ENCODE results near the gene RNF224. TPM values are rescaled to one million over a fixed set of nuclear protein-coding genes. Genes with fewer than 3 reads are reported as not detected.

RNF224 gene
- total RNA-seq, 1 donor from 2014 or later: 0.39 TPM

DNA sequence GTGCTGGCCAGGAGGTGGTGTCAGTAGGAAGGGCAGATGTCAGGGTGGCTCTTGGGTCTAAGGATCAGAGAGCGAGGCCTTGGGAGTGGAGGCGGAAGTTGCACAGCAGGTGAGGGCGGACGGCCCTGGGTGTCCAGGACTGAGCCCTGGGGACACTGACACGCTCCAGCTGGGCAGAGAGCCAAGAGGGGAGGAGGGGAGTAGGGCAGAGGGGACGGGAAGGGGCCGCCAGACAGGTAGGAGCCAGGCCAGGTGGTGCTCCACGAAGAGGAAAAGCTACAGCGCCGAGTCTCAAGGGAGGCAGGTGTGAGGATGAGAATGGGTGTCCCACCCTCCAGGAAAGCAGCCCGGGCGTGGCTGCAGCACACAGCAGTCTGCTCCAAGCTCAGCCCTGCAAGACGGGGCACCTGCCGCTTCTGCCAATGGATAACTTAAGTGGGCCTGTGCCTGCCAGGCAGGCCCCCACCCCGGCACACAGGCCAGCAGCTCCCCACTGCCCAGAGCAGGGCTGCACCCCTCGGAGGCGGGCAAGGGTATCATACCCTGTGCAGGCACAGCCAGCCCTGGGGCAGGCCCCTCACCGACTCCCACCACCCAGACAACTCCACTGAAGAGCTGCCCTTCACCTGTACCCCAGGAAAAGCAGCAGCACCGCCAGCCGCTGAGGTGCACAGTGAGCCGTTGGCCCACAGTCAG, 31.6 kb upstream of the RNF224 start:
- Mint-ChIP-seq H3K4me3 (ENCODE audit: unreplicated experiment) (no peak overlapping the region), H3K36me3 (ENCODE audit: unreplicated experiment) (no peaks in the 10 kb centered on the region), H3K27me3 (ENCODE audit: unreplicated experiment) (peaks cover 2% of the 10 kb centered on the region), H3K4me1 (ENCODE audit: low read depth, unreplicated experiment) (no peaks in the 10 kb centered on the region), H3K9me3 (ENCODE audit: unreplicated experiment) (no peaks in the 10 kb centered on the region), H3K27ac (ENCODE audit: unreplicated experiment) (no peak overlapping the region)
- TF ChIP-seq, protein P1, sequence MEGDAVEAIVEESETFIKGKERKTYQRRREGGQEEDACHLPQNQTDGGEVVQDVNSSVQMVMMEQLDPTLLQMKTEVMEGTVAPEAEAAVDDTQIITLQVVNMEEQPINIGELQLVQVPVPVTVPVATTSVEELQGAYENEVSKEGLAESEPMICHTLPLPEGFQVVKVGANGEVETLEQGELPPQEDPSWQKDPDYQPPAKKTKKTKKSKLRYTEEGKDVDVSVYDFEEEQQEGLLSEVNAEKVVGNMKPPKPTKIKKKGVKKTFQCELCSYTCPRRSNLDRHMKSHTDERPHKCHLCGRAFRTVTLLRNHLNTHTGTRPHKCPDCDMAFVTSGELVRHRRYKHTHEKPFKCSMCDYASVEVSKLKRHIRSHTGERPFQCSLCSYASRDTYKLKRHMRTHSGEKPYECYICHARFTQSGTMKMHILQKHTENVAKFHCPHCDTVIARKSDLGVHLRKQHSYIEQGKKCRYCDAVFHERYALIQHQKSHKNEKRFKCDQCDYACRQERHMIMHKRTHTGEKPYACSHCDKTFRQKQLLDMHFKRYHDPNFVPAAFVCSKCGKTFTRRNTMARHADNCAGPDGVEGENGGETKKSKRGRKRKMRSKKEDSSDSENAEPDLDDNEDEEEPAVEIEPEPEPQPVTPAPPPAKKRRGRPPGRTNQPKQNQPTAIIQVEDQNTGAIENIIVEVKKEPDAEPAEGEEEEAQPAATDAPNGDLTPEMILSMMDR (IDR thresholded peaks at IDR 0.05; ENCODE audit: partially characterized antibody, unreplicated experiment): no peak
- DNase-seq: no peak

DNA sequence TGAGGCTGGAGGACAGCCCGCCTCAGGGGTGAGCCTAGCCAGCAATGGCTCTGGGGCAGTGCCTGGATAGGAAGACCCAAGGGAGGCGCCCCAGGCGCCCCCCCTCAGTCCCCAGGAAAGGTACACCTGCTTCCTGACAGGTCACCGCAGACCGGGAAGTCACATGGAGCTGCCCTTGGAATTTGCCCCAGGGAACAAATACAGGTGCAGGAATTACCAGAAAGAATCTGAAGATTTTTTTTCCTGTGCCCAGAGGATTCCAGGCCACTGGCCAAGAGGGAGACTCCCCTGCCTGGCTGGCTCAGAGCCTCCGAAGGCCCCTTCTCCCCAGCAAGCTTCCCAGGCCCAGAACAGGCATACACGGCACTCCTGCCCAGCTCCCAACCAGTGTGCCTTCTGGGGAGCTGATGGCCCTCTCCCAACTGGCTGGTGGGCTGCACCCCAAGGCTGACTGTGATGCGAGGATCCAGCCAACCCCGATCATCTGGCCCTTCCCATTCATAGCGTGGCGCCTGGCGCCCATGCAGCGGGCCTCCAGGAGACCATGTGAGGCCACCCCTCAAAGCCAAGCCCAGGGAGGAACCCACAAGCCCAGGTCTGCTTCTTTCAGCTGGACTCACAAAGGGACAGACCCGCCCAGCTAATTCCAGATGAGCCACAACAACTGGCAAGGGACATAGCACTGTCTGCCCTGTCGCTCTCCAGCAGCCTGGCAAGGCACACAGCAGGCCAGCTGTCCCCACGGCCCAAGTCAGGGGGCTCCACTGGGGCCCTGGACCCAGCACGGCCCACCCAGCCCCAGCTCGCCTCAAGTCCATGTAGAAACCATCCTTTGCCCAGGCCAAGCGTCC, 29.0 kb upstream of the RNF224 start:
- Mint-ChIP-seq H3K9me3 (ENCODE audit: unreplicated experiment) (peaks cover 3% of the 10 kb centered on the region), H3K4me1 (ENCODE audit: low read depth, unreplicated experiment) (peaks cover 4% of the 10 kb centered on the region), H3K27ac (ENCODE audit: unreplicated experiment) (no peak overlapping the region), H3K36me3 (ENCODE audit: unreplicated experiment) (no peaks in the 10 kb centered on the region), H3K4me3 (ENCODE audit: unreplicated experiment) (no peak overlapping the region), H3K27me3 (ENCODE audit: unreplicated experiment) (peaks cover 5% of the 10 kb centered on the region)
- TF ChIP-seq, protein P1 (IDR thresholded peaks at IDR 0.05; ENCODE audit: partially characterized antibody, unreplicated experiment): no peak
- DNase-seq: no peak

DNA sequence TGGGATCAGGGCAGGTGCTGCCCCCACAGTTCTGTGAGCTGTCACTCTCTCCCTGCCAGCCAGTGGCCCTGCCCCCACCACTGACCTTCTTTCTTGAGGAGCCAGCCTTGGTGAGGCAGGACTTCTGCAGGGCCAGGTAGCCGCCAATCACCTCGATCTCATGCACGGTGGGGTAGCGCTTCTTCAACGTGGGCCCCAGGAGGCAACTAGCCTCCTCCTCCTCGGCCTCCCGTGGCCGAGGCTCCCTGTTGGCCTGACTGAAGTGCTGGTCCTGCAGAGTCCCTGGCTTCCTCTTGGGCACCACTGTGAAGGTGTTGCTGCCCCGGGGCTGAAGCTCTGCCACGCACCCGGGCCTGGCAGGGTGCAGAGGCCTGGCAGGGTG, 28.4 kb upstream of the RNF224 start:
- TF ChIP-seq, protein P1 (IDR thresholded peaks at IDR 0.05; ENCODE audit: partially characterized antibody, unreplicated experiment): no peak
- no peaks in the 10 kb centered on the region for H3K36me3 Mint-ChIP-seq (ENCODE audit: unreplicated experiment)
- no peak for DNase-seq

DNA sequence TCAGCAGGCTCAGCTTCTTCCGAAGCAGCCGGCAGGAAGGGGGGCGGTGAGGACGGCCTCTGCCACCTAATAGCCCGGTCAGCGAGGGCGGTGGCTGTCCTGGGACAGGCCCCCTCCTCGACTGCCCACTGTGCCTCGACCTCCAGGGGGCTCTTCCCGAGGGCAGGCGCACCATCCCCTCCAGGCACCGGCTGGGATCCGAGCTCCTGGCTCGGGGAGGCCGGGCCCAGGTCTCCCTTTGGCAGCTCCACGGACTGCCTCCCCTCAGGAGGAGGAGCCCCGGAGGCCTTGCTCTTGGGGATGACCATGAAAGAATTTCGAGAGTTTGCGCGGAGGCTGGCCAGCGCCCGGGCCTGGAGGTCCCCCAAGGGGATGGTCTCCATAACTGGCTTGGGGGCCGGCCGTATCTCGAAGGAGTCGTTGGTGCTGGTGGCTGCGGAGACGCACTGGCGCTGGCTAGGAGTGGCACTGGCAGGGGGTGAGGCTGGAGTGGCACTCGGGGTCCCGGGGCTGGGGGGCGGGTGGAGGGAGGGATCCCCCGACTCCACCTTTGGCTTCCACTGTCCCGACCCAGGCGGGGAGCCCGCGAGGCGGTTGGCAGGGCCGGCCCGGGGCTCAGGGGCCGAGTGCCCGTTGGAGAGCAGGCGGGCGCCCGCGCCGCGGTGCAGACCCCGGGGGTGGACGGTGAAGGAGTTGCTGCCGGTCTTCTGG, 27.7 kb upstream of the RNF224 start:
- peak; percentile 39 for DNase-seq
- peak overlapping the region; percentile 81 for H3K4me3 Mint-ChIP-seq (ENCODE audit: unreplicated experiment)
- H3K27me3 Mint-ChIP-seq (ENCODE audit: unreplicated experiment): peaks cover 5% of the 10 kb centered on the region
- no peaks in the 10 kb centered on the region for H3K36me3 Mint-ChIP-seq (ENCODE audit: unreplicated experiment)
- H3K27ac Mint-ChIP-seq (ENCODE audit: unreplicated experiment): no peak overlapping the region
- H3K4me1 Mint-ChIP-seq (ENCODE audit: low read depth, unreplicated experiment): peaks cover 7% of the 10 kb centered on the region
- peaks cover 3% of the 10 kb centered on the region for H3K9me3 Mint-ChIP-seq (ENCODE audit: unreplicated experiment)
- TF ChIP-seq, protein P1 (IDR thresholded peaks at IDR 0.05; ENCODE audit: partially characterized antibody, unreplicated experiment): no peak

More for the DNA sequence above, 28.4 kb upstream of the RNF224 start:
- no peak overlapping the region for H3K27ac Mint-ChIP-seq (ENCODE audit: unreplicated experiment)
- no peak overlapping the region for H3K4me3 Mint-ChIP-seq (ENCODE audit: unreplicated experiment)
- peaks cover 3% of the 10 kb centered on the region for H3K9me3 Mint-ChIP-seq (ENCODE audit: unreplicated experiment)
- H3K4me1 Mint-ChIP-seq (ENCODE audit: low read depth, unreplicated experiment): peaks cover 4% of the 10 kb centered on the region
- peaks cover 5% of the 10 kb centered on the region for H3K27me3 Mint-ChIP-seq (ENCODE audit: unreplicated experiment)
